ENCODE results near the gene SMG1.
"Not testable (repeated sequence)": the region's sequence is repeated elsewhere in the genome, so short reads cannot be mapped to it uniquely, and the experiment has no call there.

Gene SMG1

DNA sequence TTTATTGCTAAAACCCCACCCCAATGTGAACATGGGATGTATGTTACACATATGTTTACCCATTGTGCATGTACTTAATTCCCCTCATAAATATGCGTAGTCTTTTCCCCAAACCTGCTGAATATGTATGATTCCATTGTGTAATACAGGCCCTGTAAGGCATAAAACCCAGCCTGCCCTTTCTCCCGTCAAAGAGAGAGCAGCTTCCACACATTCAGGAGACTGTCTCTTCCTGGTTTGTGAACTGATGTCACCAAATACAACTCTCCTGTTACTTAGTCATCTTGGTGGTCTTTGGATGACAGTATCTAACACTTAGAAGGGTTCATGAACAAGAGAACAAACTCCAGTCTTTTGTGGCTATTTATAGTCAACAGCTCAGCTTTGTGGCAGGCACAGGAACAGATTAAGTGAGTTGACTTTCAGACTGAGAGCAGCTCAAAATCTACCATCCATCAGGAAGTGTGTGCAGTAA, 32.9 kb upstream of the SMG1 start:
- Histone ChIP-seq H3K4me3 (ENCODE audit: control insufficient read depth in 1 of 7, extremely low read depth in 1 of 7, insufficient read depth in 4 of 7, low read depth in 2 of 7, low read length in 6 of 7) (no peak overlapping the region), H3K27ac (ENCODE audit: insufficient read depth in 1 of 2, low read depth in 1 of 2, low read length in 2 of 2, poor library complexity in 1 of 2, severe bottlenecking in 2 of 2) (no peak overlapping the region), H3K27me3 (replicated peaks in 2 of 5; ENCODE audit: control insufficient read depth in 4 of 5, insufficient read depth in 5 of 5, low read length in 4 of 5) (peaks cover 0 to 1% (median 0%) of the 10 kb centered on the region in 5 experiments), H3K36me3 (ENCODE audit: control insufficient read depth in 4 of 4, insufficient read depth in 4 of 4, low read length in 3 of 4) (no peaks in the 10 kb centered on the region), H3K9me3 (ENCODE audit: control extremely low read depth in 1 of 5, control insufficient read depth in 4 of 5, insufficient read depth in 2 of 5, low read depth in 1 of 5, low read length in 4 of 5) (no peaks in the 10 kb centered on the region), H3K4me1 (ENCODE audit: control extremely low read depth in 1 of 4, control insufficient read depth in 4 of 4, insufficient read depth in 4 of 4, low read length in 3 of 4) (peaks cover 0 to 3% (median 0%) of the 10 kb centered on the region in 4 experiments)
- ChIA-PET POLR2A (no interaction called here), CTCF (interaction anchor here (1.4 kb wide), 1 partner anchor 9 kb away, joined by 4 read pairs; no protein-coding TSS in a partner anchor)
- peak in 2 of 3 donors; percentile 9 to 36 for DNase-seq
- 83% methylated on average over 2 of the region's 2 CpGs for WGBS (ENCODE audit: insufficient coverage)

DNA sequence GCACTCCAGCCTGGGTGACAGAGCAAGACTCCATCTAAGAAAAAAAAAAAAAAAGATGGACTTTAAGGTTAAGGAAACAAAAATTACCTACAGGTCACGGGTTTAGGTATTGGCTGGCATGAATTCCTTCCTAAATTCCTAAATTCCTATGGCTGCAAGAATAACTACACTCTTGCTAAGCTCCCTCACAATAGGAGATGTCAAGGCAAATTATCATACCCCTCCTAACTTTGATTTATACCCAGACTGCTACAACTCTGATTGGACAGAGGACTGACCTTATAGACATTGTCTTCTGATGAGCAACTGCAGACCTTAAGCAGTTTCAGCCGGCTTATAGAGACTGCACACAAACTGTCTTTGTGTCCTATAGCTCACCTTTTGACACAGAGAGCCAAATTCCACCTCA, 32.4 kb upstream of the SMG1 start:
- Histone ChIP-seq H3K27ac (ENCODE audit: insufficient read depth in 1 of 2, low read depth in 1 of 2, low read length in 2 of 2, poor library complexity in 1 of 2, severe bottlenecking in 2 of 2) (no peak overlapping the region), H3K27me3 (replicated peaks in 2 of 5; ENCODE audit: control insufficient read depth in 4 of 5, insufficient read depth in 5 of 5, low read length in 4 of 5) (peaks cover 0 to 1% (median 0%) of the 10 kb centered on the region in 5 experiments), H3K4me3 (ENCODE audit: control insufficient read depth in 1 of 7, extremely low read depth in 1 of 7, insufficient read depth in 4 of 7, low read depth in 2 of 7, low read length in 6 of 7) (no peak overlapping the region), H3K4me1 (ENCODE audit: control extremely low read depth in 1 of 4, control insufficient read depth in 4 of 4, insufficient read depth in 4 of 4, low read length in 3 of 4) (peaks cover 0 to 3% (median 0%) of the 10 kb centered on the region in 4 experiments), H3K9me3 (ENCODE audit: control extremely low read depth in 1 of 5, control insufficient read depth in 4 of 5, insufficient read depth in 2 of 5, low read depth in 1 of 5, low read length in 4 of 5) (no peaks in the 10 kb centered on the region), H3K36me3 (ENCODE audit: control insufficient read depth in 4 of 4, insufficient read depth in 4 of 4, low read length in 3 of 4) (no peaks in the 10 kb centered on the region)
- POLR2A ChIA-PET = no interaction called here
- WGBS (ENCODE audit: insufficient coverage) = 100% methylated on average over 1 of the region's 2 CpGs
- no peak for DNase-seq
- CTCF ChIA-PET = interaction anchor here (1.4 kb wide), 1 partner anchor 9 kb away, joined by 4 read pairs; no protein-coding TSS in a partner anchor

GRCh38 chr16:18956658-18957241, 30.5 kb upstream of the SMG1 start:
- WGBS (ENCODE audit: insufficient coverage) = no CpG with 5 or more reads among the region's 6 CpGs
- POLR2A ChIA-PET; H3K4me1 ChIP-seq (ENCODE audit: control extremely low read depth in 1 of 4, control insufficient read depth in 4 of 4, insufficient read depth in 4 of 4, low read length in 3 of 4); H3K27ac ChIP-seq (ENCODE audit: insufficient read depth in 1 of 2, low read depth in 1 of 2, low read length in 2 of 2, poor library complexity in 1 of 2, severe bottlenecking in 2 of 2); H3K27me3 ChIP-seq (replicated peaks in 2 of 5; ENCODE audit: control insufficient read depth in 4 of 5, insufficient read depth in 5 of 5, low read length in 4 of 5); H3K36me3 ChIP-seq (ENCODE audit: control insufficient read depth in 4 of 4, insufficient read depth in 4 of 4, low read length in 3 of 4); H3K9me3 ChIP-seq (ENCODE audit: control extremely low read depth in 1 of 5, control insufficient read depth in 4 of 5, insufficient read depth in 2 of 5, low read depth in 1 of 5, low read length in 4 of 5); DNase-seq: not testable (repeated sequence)
- H3K4me3 ChIP-seq (ENCODE audit: control insufficient read depth in 1 of 7, extremely low read depth in 1 of 7, insufficient read depth in 4 of 7, low read depth in 2 of 7, low read length in 6 of 7) = peak overlapping the region in 2 of 7 experiments; percentile 6 to 48
- CTCF ChIA-PET = interaction anchor here (1.0 kb wide), 1 partner anchor 11 kb away, joined by 5 read pairs; no protein-coding TSS in a partner anchor

- H3K36me3 ChIP-seq (ENCODE audit: control insufficient read depth in 4 of 4, insufficient read depth in 4 of 4, low read length in 3 of 4); POLR2A ChIA-PET; H3K27me3 ChIP-seq (replicated peaks in 2 of 5; ENCODE audit: control insufficient read depth in 4 of 5, insufficient read depth in 5 of 5, low read length in 4 of 5); H3K9me3 ChIP-seq (ENCODE audit: control extremely low read depth in 1 of 5, control insufficient read depth in 4 of 5, insufficient read depth in 2 of 5, low read depth in 1 of 5, low read length in 4 of 5); H3K27ac ChIP-seq (ENCODE audit: insufficient read depth in 1 of 2, low read depth in 1 of 2, low read length in 2 of 2, poor library complexity in 1 of 2, severe bottlenecking in 2 of 2); H3K4me1 ChIP-seq (ENCODE audit: control extremely low read depth in 1 of 4, control insufficient read depth in 4 of 4, insufficient read depth in 4 of 4, low read length in 3 of 4): not testable (repeated sequence)
- DNase-seq = peak in 2 of 3 donors; percentile 60 to 79
- CTCF ChIA-PET = interaction anchor here (1.0 kb wide), 1 partner anchor 10 kb away, joined by 5 read pairs; no protein-coding TSS in a partner anchor
- H3K4me3 ChIP-seq (ENCODE audit: control insufficient read depth in 1 of 7, extremely low read depth in 1 of 7, insufficient read depth in 4 of 7, low read depth in 2 of 7, low read length in 6 of 7) = peak overlapping the region in 2 of 7 experiments; percentile 26 to 48
- 25% methylated on average over 12 of the region's 21 CpGs for WGBS (ENCODE audit: insufficient coverage)
Measured at GRCh38 chr16:18955874-18956580, 29.8 kb upstream of the SMG1 start.

- Histone ChIP-seq H3K9me3 (ENCODE audit: control extremely low read depth in 1 of 5, control insufficient read depth in 4 of 5, insufficient read depth in 2 of 5, low read depth in 1 of 5, low read length in 4 of 5) (no peaks in the 10 kb centered on the region), H3K4me1 (ENCODE audit: control extremely low read depth in 1 of 4, control insufficient read depth in 4 of 4, insufficient read depth in 4 of 4, low read length in 3 of 4) (peaks cover 0 to 3% (median 0%) of the 10 kb centered on the region in 4 experiments), H3K27me3 (replicated peaks in 2 of 5; ENCODE audit: control insufficient read depth in 4 of 5, insufficient read depth in 5 of 5, low read length in 4 of 5) (no peaks in the 10 kb centered on the region), H3K36me3 (ENCODE audit: control insufficient read depth in 4 of 4, insufficient read depth in 4 of 4, low read length in 3 of 4) (no peaks in the 10 kb centered on the region), H3K4me3 (ENCODE audit: control insufficient read depth in 1 of 7, extremely low read depth in 1 of 7, insufficient read depth in 4 of 7, low read depth in 2 of 7, low read length in 6 of 7) (no peak overlapping the region), H3K27ac (ENCODE audit: insufficient read depth in 1 of 2, low read depth in 1 of 2, low read length in 2 of 2, poor library complexity in 1 of 2, severe bottlenecking in 2 of 2) (no peak overlapping the region)
- CTCF ChIA-PET = interaction anchor here (1.5 kb wide), 1 partner anchor 16 kb away, joined by 5 read pairs; no protein-coding TSS in a partner anchor
- DNase-seq = no peak
- POLR2A ChIA-PET = no interaction called here
Measured at GRCh38 chr16:18953547-18953946, 27.3 kb upstream of the SMG1 start.

- Histone ChIP-seq H3K36me3 (ENCODE audit: control insufficient read depth in 4 of 4, insufficient read depth in 4 of 4, low read length in 3 of 4) (no peaks in the 10 kb centered on the region), H3K27ac (ENCODE audit: insufficient read depth in 1 of 2, low read depth in 1 of 2, low read length in 2 of 2, poor library complexity in 1 of 2, severe bottlenecking in 2 of 2) (no peak overlapping the region), H3K27me3 (replicated peaks in 2 of 5; ENCODE audit: control insufficient read depth in 4 of 5, insufficient read depth in 5 of 5, low read length in 4 of 5) (no peaks in the 10 kb centered on the region), H3K9me3 (ENCODE audit: control extremely low read depth in 1 of 5, control insufficient read depth in 4 of 5, insufficient read depth in 2 of 5, low read depth in 1 of 5, low read length in 4 of 5) (no peaks in the 10 kb centered on the region), H3K4me1 (ENCODE audit: control extremely low read depth in 1 of 4, control insufficient read depth in 4 of 4, insufficient read depth in 4 of 4, low read length in 3 of 4) (peaks cover 0 to 6% (median 4%) of the 10 kb centered on the region in 4 experiments), H3K4me3 (ENCODE audit: control insufficient read depth in 1 of 7, extremely low read depth in 1 of 7, insufficient read depth in 4 of 7, low read depth in 2 of 7, low read length in 6 of 7) (no peak overlapping the region)
- ChIA-PET CTCF (no interaction called here), POLR2A (no interaction called here)
- 100% methylated on average over 2 of the region's 11 CpGs for WGBS (ENCODE audit: insufficient coverage)
- no peak for DNase-seq
Measured at GRCh38 chr16:18950469-18951185, 24.4 kb upstream of the SMG1 start.

Measured in common myeloid progenitor, CD34-positive (primary cell).